Measurements from ENCODE around the gene SH3BP1. TPM values are rescaled to one million over a fixed set of nuclear protein-coding genes. Genes with fewer than 3 reads are reported as not detected.

The SH3BP1 gene
- total and polyA plus RNA-seq, 2 experiments from 2014 or later = 9.5 to 46.7 TPM

DNA sequence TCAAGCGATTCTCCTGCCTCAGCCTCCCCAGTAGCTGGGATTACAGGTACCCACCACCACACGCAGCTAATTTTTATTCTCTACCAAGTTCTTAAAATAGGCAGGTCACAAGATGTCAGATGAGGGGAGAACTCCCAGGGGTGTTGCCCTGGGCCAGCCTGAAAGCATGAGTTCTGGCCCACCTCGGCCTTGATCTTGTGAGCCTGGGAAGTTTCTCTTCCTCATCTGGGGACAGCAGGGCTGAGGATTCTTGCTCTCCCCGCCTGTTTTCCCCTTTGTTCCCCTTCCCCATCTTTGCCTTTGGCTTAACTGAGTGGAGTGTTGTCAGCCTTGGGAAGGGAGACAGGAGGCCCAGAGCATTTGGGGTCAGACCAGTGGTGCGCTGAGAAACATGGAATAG lies 22.6 kb downstream of the SH3BP1 start (continued):
- no peak for TF ChIP-seq JUNB (IDR thresholded peaks at IDR 0.05; ENCODE audit: unreplicated experiment)
- TF ChIP-seq, protein P1, sequence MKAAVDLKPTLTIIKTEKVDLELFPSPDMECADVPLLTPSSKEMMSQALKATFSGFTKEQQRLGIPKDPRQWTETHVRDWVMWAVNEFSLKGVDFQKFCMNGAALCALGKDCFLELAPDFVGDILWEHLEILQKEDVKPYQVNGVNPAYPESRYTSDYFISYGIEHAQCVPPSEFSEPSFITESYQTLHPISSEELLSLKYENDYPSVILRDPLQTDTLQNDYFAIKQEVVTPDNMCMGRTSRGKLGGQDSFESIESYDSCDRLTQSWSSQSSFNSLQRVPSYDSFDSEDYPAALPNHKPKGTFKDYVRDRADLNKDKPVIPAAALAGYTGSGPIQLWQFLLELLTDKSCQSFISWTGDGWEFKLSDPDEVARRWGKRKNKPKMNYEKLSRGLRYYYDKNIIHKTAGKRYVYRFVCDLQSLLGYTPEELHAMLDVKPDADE (IDR thresholded peaks at IDR 0.05) = no peak
- TF ChIP-seq, protein P2, sequence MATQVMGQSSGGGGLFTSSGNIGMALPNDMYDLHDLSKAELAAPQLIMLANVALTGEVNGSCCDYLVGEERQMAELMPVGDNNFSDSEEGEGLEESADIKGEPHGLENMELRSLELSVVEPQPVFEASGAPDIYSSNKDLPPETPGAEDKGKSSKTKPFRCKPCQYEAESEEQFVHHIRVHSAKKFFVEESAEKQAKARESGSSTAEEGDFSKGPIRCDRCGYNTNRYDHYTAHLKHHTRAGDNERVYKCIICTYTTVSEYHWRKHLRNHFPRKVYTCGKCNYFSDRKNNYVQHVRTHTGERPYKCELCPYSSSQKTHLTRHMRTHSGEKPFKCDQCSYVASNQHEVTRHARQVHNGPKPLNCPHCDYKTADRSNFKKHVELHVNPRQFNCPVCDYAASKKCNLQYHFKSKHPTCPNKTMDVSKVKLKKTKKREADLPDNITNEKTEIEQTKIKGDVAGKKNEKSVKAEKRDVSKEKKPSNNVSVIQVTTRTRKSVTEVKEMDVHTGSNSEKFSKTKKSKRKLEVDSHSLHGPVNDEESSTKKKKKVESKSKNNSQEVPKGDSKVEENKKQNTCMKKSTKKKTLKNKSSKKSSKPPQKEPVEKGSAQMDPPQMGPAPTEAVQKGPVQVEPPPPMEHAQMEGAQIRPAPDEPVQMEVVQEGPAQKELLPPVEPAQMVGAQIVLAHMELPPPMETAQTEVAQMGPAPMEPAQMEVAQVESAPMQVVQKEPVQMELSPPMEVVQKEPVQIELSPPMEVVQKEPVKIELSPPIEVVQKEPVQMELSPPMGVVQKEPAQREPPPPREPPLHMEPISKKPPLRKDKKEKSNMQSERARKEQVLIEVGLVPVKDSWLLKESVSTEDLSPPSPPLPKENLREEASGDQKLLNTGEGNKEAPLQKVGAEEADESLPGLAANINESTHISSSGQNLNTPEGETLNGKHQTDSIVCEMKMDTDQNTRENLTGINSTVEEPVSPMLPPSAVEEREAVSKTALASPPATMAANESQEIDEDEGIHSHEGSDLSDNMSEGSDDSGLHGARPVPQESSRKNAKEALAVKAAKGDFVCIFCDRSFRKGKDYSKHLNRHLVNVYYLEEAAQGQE (IDR thresholded peaks at IDR 0.05; ENCODE audit: unreplicated experiment) = no peak

DNA sequence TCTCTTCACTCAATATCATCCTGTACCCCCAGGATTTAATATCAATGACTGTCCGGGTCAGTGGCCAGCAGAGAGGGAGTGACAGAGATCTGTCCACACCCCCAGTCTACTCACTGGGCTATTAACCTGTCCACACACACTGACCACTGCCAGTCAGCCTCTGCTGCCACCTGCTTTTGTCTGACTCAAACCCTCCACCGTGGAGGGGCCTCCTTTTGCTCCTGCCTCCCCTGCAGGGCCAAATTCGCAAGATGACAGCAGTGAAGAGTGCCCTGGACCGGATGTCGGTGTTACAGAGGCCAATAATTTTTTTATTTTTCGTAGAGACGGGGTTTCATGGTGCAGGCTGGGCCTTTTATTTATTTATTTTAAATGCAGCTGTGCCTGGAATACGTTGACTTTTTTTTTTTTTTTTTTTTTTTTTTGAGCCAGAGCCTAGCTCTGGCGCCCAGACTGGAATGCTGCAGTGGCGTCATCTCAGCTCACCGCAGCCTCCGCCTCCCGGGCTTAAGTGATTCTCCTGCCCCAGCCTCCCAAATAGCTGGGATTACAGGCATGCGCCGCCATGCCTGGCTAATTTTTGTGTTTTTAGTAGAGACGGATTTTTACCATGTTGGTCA lies 24.2 kb downstream of the SH3BP1 start:
- H3K4me3 ChIP-seq = no peak overlapping the region
- H2AFZ ChIP-seq = no peak overlapping the region
- H3K27me3 ChIP-seq (ENCODE audit: insufficient read depth) = no peaks in the 10 kb centered on the region
- no peaks in the 10 kb centered on the region for H3K9me2 ChIP-seq (ENCODE audit: insufficient read depth)
- H3K4me3 Mint-ChIP-seq = no peak overlapping the region
- H3K36me3 ChIP-seq (ENCODE audit: insufficient read depth) = no peaks in the 10 kb centered on the region
- peaks cover 59% of the 10 kb centered on the region for H3K79me2 ChIP-seq (replicated peaks; ENCODE audit: insufficient read depth)
- H4K20me1 ChIP-seq (replicated peaks; ENCODE audit: insufficient read depth) = peaks cover 30% of the 10 kb centered on the region
- H3K27ac Mint-ChIP-seq = no peak overlapping the region
- H3K27ac ChIP-seq (ENCODE audit: low read depth) = no peak overlapping the region
- H3K9me3 Mint-ChIP-seq = no peaks in the 10 kb centered on the region
- 0 out of 2 replicates have a peak, but pooled peaks cover 15% of the 10 kb centered on the region for H3F3A ChIP-seq (replicated peaks; ENCODE audit: low read depth)
- peaks cover 26% of the 10 kb centered on the region for H3K4me1 Mint-ChIP-seq
- peaks cover 5% of the 10 kb centered on the region; the same call in 1 of the 2 replicates for H3K4me1 ChIP-seq (ENCODE audit: insufficient read depth)
- H3K4me2 ChIP-seq = no peak overlapping the region
- H3K36me3 Mint-ChIP-seq (ENCODE audit: low read depth) = peaks cover 30% of the 10 kb centered on the region
- DNase-seq (ENCODE audit: low spot score) (no peak), ATAC-seq (no peak)
- H3K27me3 Mint-ChIP-seq (ENCODE audit: insufficient read depth, low read depth, poor library complexity) = peaks cover 11% of the 10 kb centered on the region
- no peak for TF ChIP-seq EZH2phosphoT487 (IDR thresholded peaks at IDR 0.05; ENCODE audit: unreplicated experiment)
- no peak for TF ChIP-seq POLR2AphosphoS5 (IDR thresholded peaks at IDR 0.05; ENCODE audit: low read depth)
- TF ChIP-seq ZNF114 (CRISPR knock-in tag; IDR thresholded peaks at IDR 0.05) = no peak
- TF ChIP-seq, protein P2 (IDR thresholded peaks at IDR 0.05; ENCODE audit: unreplicated experiment) = no peak
- TF ChIP-seq, protein P3, sequence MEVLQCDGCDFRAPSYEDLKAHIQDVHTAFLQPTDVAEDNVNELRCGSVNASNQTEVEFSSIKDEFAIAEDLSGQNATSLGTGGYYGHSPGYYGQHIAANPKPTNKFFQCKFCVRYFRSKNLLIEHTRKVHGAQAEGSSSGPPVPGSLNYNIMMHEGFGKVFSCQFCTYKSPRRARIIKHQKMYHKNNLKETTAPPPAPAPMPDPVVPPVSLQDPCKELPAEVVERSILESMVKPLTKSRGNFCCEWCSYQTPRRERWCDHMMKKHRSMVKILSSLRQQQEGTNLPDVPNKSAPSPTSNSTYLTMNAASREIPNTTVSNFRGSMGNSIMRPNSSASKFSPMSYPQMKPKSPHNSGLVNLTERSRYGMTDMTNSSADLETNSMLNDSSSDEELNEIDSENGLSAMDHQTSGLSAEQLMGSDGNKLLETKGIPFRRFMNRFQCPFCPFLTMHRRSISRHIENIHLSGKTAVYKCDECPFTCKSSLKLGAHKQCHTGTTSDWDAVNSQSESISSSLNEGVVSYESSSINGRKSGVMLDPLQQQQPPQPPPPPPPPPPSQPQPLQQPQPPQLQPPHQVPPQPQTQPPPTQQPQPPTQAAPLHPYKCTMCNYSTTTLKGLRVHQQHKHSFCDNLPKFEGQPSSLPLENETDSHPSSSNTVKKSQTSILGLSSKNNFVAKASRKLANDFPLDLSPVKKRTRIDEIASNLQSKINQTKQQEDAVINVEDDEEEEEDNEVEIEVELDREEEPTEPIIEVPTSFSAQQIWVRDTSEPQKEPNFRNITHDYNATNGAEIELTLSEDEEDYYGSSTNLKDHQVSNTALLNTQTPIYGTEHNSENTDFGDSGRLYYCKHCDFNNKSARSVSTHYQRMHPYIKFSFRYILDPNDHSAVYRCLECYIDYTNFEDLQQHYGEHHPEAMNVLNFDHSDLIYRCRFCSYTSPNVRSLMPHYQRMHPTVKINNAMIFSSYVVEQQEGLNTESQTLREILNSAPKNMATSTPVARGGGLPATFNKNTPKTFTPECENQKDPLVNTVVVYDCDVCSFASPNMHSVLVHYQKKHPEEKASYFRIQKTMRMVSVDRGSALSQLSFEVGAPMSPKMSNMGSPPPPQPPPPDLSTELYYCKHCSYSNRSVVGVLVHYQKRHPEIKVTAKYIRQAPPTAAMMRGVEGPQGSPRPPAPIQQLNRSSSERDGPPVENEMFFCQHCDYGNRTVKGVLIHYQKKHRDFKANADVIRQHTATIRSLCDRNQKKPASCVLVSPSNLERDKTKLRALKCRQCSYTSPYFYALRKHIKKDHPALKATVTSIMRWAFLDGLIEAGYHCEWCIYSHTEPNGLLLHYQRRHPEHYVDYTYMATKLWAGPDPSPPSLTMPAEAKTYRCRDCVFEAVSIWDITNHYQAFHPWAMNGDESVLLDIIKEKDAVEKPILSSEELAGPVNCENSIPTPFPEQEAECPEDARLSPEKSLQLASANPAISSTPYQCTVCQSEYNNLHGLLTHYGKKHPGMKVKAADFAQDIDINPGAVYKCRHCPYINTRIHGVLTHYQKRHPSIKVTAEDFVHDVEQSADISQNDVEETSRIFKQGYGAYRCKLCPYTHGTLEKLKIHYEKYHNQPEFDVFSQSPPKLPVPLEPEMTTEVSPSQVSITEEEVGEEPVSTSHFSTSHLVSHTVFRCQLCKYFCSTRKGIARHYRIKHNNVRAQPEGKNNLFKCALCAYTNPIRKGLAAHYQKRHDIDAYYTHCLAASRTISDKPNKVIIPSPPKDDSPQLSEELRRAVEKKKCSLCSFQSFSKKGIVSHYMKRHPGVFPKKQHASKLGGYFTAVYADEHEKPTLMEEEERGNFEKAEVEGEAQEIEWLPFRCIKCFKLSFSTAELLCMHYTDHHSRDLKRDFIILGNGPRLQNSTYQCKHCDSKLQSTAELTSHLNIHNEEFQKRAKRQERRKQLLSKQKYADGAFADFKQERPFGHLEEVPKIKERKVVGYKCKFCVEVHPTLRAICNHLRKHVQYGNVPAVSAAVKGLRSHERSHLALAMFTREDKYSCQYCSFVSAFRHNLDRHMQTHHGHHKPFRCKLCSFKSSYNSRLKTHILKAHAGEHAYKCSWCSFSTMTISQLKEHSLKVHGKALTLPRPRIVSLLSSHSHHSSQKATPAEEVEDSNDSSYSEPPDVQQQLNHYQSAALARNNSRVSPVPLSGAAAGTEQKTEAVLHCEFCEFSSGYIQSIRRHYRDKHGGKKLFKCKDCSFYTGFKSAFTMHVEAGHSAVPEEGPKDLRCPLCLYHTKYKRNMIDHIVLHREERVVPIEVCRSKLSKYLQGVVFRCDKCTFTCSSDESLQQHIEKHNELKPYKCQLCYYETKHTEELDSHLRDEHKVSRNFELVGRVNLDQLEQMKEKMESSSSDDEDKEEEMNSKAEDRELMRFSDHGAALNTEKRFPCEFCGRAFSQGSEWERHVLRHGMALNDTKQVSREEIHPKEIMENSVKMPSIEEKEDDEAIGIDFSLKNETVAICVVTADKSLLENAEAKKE (CRISPR knock-in tag; IDR thresholded peaks at IDR 0.05) = no peak
- TF ChIP-seq EZH2 (IDR thresholded peaks at IDR 0.05; ENCODE audit: low read depth, unreplicated experiment) = no peak
- no peak for TF ChIP-seq CREB1 (CRISPR knock-in tag; IDR thresholded peaks at IDR 0.05; ENCODE audit: low read depth)
- no peak for TF ChIP-seq ZNF331 (CRISPR knock-in tag; IDR thresholded peaks at IDR 0.05; ENCODE audit: low read depth)

All from GM23338 (cell line).